ENCODE measurements around the gene PARP12.
A peak's percentile ranks its signal among the peaks of the same experiment; 100 is the strongest.

PARP12 gene

GRCh38 chr7:140010194-140010895, 52.4 kb downstream of the PARP12 start:
- no peak for DNase-seq

- no peak for DNase-seq
Measured at GRCh38 chr7:140009735-140010134, 53.0 kb downstream of the PARP12 start.

DNA sequence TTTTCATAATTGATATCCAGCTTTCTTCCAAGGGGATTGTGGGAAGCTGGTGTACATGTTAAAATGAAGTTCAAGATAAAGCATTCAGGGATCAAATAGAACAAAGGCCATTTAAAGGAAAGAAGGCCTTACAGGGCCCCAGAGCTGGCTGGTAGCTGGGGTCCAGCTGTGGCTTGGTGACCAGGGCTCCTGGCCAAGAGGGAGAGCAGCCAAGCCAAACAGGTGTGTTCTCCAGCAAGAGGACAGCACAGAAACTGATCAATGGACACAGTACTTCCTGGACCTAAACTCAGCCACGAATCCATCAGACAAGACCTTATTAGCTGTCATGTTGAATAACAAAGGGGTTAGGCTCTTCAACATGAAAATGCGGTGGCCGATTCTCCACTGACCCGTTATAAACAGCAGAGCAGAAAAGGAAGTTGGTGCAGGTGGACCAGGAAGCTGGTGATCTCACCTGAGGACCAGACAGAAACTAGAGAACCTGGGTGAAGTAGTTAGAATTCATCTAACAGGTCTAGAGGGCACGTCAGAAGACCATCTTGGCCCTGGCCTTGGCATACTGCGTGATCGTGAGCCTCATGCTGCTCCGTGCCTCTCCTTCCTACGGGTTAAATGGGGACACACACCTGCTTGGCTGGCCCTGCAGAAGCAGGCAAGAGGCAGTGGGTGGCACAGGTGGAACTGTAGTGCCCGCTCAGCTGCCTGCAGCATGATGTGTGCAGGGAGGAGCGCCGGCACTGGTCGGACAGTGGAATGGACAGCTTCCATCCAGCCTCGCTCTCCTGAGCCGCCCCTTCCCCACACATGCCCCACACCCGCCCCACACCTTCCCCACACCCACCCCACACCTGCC, 53.8 kb downstream of the PARP12 start:
- peak; percentile 72 for DNase-seq

DNA sequence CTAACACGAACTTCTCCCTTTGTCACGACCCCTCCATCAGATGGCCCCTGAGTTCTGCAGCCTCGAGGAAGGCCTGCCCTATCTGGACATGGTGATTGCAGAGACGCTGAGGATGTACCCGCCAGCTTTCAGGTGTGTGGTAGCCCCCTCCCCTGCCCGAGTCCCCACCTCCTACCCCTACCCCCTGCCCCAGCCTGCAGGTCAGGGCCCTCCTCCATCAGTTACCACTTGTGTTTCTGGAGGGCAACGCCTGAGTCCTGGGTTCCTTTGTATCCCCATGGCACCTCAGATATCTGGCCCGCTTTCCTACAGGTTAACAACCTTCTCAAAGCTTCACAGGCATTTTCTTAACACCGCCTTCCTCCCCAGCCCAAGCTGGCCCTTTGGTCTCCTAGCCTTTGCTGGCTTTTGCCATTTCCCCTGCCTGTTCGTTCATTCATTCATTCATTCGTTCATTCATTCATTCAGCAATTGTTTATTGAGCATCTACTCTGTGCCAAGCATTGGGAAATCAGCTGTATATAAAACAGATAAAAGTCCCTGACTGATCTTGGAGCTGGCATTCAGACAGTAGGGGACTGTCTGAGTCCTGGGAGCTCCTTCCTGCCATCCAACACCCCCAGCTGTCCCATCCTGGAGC, 55.6 kb downstream of the PARP12 start:
- DNase-seq = no peak

- DNase-seq = no peak
Measured at GRCh38 chr7:140006600-140006999, 56.2 kb downstream of the PARP12 start.

DNA sequence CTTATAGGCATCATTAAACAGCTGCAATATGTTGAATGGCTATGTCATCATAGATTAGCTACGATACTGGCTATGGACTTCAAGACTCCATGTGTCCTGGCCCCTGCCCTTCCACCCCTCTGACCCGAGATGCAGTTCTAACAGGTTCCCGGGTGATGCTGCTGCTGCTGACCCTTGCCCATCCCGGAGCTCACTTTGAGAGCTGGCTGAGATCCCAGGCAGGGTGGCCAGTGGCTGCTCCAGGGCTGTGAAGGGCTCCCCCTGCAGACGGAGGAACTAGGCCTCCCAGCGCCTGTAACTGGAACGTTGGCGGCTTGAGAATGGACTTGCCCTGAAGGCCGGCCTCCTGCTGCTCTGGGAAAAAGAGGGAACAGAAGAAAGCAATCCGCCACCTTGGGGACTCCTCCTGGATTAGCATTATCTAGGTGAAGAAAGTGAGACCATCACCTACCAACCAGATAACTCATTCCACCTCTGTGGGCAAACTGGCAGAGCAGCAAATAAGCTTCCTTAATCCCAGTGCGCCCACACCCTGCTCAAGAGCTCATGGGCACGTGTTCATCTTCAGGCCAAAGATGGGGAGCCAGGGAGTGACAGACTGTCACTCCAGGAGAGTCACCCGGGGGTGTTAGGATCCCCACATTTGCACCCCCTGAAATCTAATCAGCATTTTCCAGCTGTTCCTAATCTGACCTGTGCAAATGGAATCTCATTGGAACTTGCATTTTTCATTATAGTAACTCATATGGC, 56.8 kb downstream of the PARP12 start:
- no peak for DNase-seq

- DNase-seq = no peak
Measured at GRCh38 chr7:140005341-140005740, 57.4 kb downstream of the PARP12 start.

DNA sequence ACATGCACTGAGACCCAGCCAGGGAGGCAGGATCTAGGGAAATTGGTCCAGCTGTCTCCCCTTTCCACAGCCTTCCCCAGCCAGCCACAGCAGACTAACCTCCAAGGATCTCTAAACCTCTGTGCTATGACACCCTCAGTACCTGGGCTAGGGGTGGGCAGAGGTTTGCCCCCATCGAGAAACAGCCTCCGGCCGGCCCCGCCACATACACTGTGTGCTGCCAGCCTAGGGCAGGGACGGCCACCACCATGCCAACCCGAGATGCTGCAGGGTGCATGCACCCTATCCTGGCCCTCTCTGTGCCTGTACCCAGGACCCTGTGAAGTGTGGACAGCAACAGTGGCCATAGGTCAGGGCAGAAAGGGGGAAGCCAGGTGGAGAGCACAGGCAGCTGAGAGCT, 58.1 kb downstream of the PARP12 start:
- no peak for DNase-seq

- DNase-seq = no peak
Measured at GRCh38 chr7:140003913-140004382, 58.8 kb downstream of the PARP12 start.

- no peak for DNase-seq
Measured at GRCh38 chr7:140000666-140001268, 62.0 kb downstream of the PARP12 start.

DNA sequence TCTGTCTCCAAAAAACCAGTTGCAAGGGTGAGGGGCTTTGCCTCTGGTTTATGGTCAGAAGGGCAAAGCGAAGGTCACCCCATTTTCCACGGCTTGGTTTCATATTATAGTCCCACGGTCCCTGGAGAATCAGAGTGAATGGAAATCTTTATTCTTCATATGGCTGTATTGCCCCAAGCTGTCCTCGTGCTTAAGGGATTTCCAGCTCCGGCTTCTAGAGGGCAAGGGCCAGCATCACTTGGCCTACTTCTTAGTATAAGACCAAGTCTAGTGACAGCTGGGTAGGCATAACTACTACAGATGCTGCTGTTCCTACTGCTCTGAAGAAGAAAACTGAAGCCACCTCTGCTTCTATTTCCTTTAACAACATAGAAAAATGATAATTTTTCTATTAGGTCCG, 63.2 kb downstream of the PARP12 start:
- no peak for DNase-seq

GRCh38 chr7:139998572-139998971, 64.2 kb downstream of the PARP12 start:
- DNase-seq = no peak

DNA sequence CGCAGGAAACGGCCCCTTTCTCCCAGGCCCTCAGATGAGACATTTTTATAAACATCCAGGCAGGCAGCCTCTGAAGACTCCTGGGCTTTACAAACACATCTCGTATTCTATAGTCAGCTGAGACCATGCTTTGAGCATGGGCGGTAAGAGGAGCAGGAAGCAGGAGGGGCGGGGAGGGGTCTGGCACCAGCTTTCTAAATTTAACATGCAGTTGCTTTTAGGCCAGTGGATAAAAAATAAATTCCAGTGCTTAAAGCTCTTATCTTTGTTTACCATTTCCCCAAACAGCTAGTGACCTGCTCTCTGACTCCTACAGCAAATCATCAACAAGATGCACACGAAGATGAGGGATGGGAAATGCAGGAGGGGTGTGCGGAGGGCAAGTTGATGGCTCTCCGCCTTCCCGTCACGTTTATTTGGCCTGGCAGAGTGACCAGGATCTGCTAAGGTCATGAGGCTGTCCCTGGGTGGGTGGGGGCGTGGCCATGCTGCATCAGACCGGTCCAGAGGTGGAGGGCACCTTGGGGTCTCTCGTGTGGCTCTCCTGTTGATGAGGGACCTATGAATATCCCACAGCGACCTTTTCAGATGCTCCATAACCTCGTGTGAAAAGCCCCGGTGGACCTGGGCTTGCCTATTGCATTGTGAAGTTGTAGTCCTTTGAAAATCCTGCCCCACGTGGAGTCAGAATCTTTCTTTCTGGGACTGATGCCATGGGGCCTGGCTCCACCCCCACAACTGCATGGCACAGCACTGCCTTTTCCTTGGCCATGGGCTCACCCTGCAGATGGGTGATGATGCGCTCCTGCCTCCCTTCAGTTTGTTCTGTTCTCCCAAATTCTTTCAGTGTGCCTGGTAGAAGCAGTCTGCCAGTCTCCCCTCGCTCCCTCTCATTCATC, 67.5 kb downstream of the PARP12 start:
- DNase-seq = no peak

DNA sequence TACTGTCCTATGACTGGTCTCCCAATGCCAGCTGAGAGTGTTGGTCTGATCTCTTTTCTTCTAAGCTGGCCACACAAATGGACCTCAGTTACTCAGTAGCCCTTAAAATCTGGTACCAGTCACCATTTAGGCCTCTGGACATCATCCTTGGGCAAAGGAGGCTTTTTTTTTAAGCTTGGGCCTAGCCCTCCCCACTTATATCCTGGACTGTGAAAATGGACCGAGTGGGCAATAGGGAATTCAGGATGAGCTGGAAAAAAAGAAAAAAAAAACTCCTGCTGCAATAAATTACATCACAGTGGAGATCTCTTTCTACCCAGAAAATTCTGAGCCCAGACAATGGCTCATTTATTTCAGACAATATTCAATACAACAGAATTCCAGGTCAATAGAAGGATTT, 68.4 kb downstream of the PARP12 start:
- DNase-seq = no peak

DNA sequence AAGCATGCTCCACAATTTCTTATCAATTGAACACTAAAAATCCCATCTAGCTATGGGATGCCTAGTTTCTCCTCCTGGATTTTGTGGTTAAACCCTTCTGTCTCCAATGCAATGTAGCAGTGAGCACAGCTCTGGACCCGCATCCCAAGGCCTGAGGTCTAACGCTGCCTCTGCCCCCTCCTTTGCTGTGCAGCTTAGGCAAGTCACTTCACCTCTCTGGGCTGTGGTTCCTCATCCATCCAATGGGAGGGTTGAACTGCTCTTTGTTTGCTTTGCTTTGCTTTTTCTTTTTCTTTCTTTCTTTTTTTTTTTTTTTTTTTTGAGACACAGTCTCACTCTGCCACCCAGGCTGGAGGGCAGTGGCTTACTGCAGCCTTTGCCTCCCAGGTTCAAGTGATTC, 69.2 kb downstream of the PARP12 start:
- DNase-seq = no peak

DNA sequence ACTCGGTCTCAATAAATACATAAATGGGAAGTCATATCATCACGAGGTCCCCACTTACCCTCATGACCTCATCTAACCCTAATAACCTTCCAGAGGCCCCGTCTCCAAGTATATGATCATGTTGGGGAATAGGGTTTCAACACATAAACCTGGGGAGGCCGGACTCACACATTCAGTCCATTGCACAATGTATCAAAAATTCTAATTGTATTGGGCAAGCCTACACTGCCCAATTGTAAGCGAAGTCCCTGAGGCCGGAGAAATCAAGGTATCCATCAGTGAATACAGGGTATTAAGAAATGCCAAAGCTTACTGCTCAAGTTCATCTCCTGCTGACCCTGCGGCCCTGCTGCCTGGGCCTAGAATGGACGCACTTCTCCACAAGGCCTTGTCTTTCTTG, 69.6 kb downstream of the PARP12 start:
- DNase-seq = no peak

DNA sequence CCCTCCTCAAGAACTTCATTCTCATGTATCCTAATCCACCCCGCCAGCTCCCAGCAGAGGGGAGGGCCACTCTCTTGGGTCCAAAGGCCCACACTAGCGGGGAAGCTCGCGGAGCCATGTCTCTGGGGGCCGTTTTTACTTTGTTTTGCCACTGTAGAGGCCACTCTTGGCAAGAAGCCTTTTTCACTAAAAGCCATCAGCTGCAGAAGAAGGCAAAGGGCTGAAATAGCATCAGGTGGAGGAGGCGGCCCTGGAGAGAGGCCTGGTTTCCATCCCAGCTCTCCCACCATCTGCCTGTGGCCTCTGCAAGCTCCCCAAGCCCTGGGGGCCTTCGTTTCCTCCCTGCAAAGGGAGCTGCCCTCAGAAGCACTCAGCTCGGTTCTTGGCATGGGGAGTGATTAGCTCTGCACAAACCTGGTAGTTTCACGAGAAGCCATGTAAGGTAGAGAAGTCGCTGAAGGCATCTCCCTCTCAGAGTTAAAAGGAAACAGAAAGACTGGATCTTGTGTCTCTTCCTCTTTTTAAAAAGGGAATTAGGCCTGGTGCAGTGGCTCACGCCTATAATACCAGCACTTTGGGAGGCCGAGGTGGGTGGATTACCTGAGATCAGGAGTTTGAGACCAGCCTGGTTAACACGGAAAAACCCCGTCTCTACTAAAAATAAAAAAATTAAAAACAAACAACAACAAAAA, 70.3 kb downstream of the PARP12 start:
- DNase-seq = no peak

GRCh38 chr7:139991911-139992310, 70.8 kb downstream of the PARP12 start:
- DNase-seq = no peak

- no peak for DNase-seq
Measured at GRCh38 chr7:139991269-139991666, 71.5 kb downstream of the PARP12 start.

GRCh38 chr7:139990571-139991268, 72.0 kb downstream of the PARP12 start:
- DNase-seq = no peak

Data from NCI-H2029 treated with DMSO at 0.1 percent for 48 hours (cell line).